GM18907 (cell line): ENCODE data around the gene XIAP.
A peak's percentile ranks its signal among the peaks of the same experiment; 100 is the strongest.

Source experiments
- ATAC-seq: cut with Tn5 transposase; IDR thresholded peaks from one replicate; pipeline ENCODE4 v1.9.1; 2021; ENCODE audit warnings: mild to moderate bottlenecking, moderate library complexity; ENCODE audit not compliant: unreplicated experiment

Gene XIAP

DNA sequence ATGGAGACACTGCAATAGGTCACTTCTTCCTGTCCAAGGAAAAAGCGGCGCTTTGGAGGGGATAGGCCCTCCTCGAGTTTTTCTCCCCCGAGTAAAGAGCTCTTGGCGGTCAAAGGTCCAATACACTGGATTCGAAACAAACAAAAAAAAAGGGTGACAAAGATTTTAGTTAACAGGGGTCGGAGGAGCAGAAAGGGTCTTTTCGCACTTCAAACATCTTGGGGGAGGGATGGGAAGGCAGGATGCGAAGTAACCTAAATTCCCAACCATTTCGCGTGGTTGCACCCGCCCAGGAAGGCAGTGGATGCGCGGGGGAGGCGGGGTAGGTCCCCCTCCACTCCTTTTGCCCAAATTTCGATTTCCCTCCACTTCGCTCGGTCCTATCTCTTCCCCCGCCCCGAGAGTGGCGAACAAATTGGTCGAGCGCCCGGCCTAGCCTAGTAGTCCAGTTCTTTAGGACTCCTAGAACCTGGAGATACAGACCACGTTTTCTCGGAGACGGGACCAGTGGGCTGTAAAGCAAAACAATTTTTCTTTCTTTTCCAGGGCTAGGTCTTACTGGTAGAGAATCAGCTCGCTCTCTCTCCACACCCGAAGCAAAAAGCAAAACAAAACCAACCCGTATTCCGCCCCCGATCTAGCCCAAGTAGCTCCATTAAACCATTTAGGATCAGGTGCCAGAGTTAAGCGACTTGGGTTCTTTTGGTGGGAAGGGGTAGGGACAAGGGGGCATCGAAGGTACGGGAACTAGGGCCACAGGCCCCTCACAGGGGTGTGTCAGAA is 99.6 kb downstream of the XIAP start:
- peak; percentile 2 for ATAC-seq

DNA sequence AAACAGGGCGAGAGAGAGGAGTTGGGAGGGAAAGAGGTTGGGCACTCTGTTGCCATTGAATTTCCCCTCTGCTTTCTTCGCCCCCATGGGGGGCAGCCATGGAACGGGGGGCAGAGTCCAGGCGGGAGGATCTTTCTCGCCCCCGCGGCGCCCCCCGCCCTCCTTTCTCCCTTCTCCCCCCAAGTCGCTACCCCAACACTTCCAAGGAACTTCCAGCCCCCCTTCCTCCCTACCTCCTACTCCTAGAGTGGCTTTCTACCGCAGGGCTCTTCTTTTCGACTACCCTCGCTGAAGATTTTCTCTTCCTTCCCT is 101.1 kb downstream of the XIAP start:
- ATAC-seq = no peak

DNA sequence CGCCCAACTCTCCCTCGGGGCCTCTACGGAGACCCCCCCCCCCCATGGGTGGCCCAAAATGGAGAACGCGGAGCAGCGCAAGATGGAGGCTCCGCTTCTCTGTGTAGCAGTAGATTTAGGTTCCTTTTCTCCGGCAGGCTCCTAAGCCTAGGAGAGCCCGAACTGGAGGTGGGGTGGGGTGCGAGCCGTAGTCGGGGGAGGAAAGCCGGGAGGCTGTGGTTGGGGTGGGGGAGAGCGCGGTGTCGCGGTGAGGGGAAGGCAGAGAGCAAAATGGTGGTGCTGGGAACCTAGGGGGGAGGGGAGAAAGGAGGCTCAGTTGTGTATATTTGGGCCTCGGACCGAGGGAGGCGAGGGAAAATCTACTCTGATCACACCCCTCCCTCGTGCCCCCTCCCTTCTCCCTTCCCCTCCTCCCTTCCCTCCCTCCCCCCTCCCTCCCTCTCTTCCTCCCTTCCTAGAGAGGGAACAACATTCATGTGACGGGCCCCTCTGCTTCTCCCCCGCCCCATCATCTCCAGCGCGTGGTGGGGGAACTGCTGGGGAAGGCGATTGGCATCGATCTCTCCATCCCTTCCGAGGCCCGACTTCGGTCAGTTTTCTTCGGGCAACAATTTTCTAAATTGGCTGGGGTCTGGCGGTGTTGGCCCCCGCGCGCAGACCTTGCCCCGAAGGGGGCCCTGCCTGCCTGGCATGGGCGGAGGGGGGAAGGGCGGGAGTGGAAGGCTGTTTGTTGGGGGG is 101.6 kb downstream of the XIAP start, which contains the start of gene STAG2:
TSS of gene STAG2 (plus strand) at position 439 of the 738 bp plus-strand sequence. CDS start 60,922 bp downstream, outside the sequence.
- ATAC-seq = no peak

DNA sequence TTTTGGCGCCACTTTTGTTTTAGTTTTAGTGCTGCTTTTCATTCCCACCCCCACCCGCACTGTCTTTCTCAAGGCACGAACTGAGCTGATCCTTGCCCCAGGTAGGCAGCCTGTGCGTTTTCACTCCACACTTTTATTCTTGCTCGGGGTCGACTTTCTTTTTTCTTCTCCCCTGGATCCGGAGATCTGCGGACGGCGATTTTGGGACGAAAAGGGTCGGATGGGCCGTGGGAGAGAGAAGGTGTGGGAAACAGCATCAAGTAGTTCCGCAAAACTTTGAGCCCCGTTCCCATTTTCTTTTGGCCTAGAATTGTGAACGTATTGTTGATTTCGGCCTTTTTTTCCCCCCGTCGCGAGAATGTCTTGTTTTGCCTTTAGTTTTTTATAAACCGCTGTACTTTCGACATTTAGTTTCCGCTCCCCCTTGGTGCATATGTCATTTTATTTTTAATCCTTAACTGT is 102.2 kb downstream of the XIAP start:
- ATAC-seq = no peak

DNA sequence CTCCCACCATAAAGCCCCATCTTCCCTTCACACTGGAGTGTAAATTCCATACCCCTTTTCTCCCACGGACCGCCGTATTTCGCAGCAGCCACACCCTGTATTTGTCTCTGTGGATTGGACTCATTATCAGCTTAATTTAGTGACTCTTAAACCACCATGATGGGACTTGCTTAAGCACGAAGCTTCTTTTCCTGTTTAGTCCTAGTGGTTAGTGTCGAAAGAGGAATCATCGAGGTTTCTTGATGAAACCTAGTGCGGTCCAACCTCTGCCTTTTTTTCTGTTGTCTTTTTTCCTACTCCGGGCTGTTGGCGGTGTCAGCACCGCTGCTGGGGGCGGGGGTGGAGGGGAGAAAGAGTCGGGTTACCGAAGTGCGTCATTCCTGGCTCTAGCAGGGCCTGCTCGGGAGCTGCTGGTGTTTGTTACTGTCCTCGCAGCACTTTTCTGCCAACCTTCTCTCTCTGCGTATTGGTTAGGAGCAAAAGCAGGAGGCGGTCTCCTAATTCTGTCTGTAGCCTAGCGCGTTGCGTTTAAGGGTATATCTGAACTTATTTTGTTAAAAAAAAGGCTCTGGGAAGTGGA is 103.0 kb downstream of the XIAP start:
- peak; percentile 56 for ATAC-seq
